GM12891 (cell line): ENCODE measurements around the gene GRM7.

Source experiments
- DNase-seq: peaks from one replicate; pipeline ENCODE4 v3.0.0; 2011; ENCODE audit warnings: low spot score; ENCODE audit not compliant: insufficient read length
- FAIRE-seq: peaks from 2 replicates; lab custom pipeline; 2011; peaks lifted over from hg19 to GRCh38; lab: Jason Lieb, UNC
- PAX5 ChIP-seq: IDR thresholded peaks from 2 replicates; pipeline ENCODE4 v1.6.1; 2011; ENCODE audit warnings: low read length, moderate library complexity, mild to moderate bottlenecking; ENCODE audit not compliant: insufficient read depth, severe bottlenecking
- POLR2A ChIP-seq: IDR thresholded peaks from 2 replicates; pipeline ENCODE4 v1.6.1; 2011; ENCODE audit warnings: low read depth, low read length, control low read depth
- POLR2AphosphoS5 ChIP-seq: IDR thresholded peaks from 2 replicates; pipeline ENCODE4 v1.6.1; 2011; ENCODE audit warnings: low read depth, low read length, control low read depth
- POU2F2 ChIP-seq: IDR thresholded peaks from 2 replicates; pipeline ENCODE4 v1.6.1; 2011; ENCODE audit warnings: low read depth, mild to moderate bottlenecking, control low read depth, low read length, moderate library complexity
- SPI1 ChIP-seq: IDR thresholded peaks from 2 replicates; pipeline ENCODE4 v1.6.1; 2011; ENCODE audit warnings: low read depth, low read length, control low read depth
- TAF1 ChIP-seq: IDR thresholded peaks from 2 replicates; pipeline ENCODE4 v1.6.1; 2011; ENCODE audit warnings: low read depth, low read length, control low read depth

GRM7 gene

DNA sequence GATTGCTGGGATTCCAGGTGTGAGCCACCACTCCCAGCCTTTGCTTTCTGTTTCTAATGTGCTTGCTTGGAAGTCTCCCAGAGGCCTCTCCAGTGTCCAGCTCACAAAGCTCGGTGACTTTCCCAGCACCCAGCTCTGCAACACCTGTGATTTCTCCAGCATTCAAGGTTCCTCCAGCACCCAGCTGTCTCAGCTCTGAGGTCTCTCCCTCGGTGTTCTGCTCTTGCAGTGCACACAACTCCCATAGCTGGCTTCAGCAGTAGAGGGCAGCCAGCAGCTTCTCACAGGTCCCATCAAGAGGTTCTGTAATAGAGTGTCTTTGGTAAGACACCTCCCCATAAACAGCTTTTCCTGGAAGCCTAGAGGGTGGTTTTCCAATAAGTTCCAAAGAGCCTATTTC is 75.1 kb downstream of the GRM7 start:
- TF ChIP-seq POLR2AphosphoS5 (no peak), POU2F2 (no peak), SPI1 (no peak), PAX5 (no peak), POLR2A (no peak), TAF1 (no peak)
- no peak for FAIRE-seq

GRCh38 chr3:6962801-6963200 is 101.9 kb downstream of the GRM7 start:
- TF ChIP-seq SPI1: no peak
- TF ChIP-seq POLR2AphosphoS5: no peak
- TF ChIP-seq PAX5: no peak
- no peak for TF ChIP-seq POLR2A
- TF ChIP-seq POU2F2: no peak
- no peak for TF ChIP-seq TAF1
- DNase-seq (no peak), FAIRE-seq (no peak)

More for the DNA sequence above, 75.1 kb downstream of the GRM7 start:
- DNase-seq: no peak

- FAIRE-seq (no peak), DNase-seq (no peak)
- TF ChIP-seq POU2F2: no peak
- no peak for TF ChIP-seq POLR2A
- TF ChIP-seq TAF1: no peak
- no peak for TF ChIP-seq POLR2AphosphoS5
These were observed 105.0 kb downstream of the GRM7 start for GRCh38 chr3:6965881-6966280.

DNA sequence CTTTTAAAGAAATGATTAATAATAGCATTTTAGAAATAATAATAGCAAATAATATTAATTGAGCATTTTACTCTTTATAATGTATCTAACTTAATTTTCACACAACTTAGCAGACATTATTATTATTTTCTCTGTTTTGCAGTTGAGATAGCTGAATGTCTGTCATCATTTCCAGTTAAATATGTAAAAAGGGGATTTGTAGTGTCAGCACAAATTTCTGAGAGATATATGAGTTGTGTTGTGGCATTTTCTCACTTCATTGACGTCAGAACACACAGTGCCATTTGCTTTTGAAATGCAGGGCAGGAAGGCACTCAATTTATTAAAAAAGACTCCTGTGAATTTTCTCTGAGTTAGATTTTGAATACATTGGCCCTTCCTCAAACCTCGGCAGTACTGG is 111.0 kb downstream of the GRM7 start:
- FAIRE-seq (no peak), DNase-seq (no peak)
- TF ChIP-seq SPI1: no peak
- TF ChIP-seq POLR2A: no peak
- no peak for TF ChIP-seq TAF1
- no peak for TF ChIP-seq POLR2AphosphoS5
- TF ChIP-seq POU2F2: no peak
- no peak for TF ChIP-seq PAX5

- TF ChIP-seq SPI1: no peak
- TF ChIP-seq POLR2A: no peak
- no peak for TF ChIP-seq TAF1
- TF ChIP-seq PAX5: no peak
- TF ChIP-seq POU2F2: no peak
- TF ChIP-seq POLR2AphosphoS5: no peak
- FAIRE-seq (no peak), DNase-seq (no peak)
These were observed 124.9 kb downstream of the GRM7 start for GRCh38 chr3:6985848-6986247.

GRCh38 chr3:6989608-6990291 is 128.8 kb downstream of the GRM7 start:
- DNase-seq: no peak
- TF ChIP-seq POLR2A (no peak), POU2F2 (no peak), TAF1 (no peak), SPI1 (no peak), PAX5 (no peak), POLR2AphosphoS5 (no peak)
- no peak for FAIRE-seq

DNA sequence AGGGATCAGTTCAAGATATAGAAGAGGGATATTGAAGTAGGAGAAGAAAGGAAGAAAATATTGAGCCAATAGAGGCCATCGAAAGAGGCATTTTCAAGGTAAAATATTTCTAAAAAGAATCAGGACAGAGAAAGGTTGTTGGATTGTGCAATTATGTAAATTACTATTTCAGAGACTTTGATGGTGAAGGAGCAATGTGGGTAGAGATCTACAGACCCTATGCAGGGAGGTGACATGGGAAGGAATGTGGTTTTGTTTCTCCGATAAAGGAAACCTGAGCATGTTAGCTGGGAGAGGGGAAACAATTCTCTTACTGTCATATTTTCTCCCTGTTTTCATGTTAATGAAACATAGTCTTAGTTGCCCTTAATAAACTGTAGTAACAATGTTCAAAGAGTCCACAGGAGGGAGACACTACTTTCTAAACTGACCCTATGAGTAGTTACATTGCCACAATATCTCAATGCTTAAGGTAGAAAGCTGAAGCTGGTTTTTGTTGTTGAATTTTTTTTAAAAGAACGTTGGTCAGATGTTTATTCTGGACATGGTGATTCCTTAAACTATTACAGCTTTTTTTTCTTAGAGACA is 133.3 kb downstream of the GRM7 start:
- DNase-seq (no peak), FAIRE-seq (no peak)
- TF ChIP-seq POLR2AphosphoS5 (no peak), TAF1 (no peak), SPI1 (no peak), PAX5 (no peak), POLR2A (no peak), POU2F2 (no peak)

DNA sequence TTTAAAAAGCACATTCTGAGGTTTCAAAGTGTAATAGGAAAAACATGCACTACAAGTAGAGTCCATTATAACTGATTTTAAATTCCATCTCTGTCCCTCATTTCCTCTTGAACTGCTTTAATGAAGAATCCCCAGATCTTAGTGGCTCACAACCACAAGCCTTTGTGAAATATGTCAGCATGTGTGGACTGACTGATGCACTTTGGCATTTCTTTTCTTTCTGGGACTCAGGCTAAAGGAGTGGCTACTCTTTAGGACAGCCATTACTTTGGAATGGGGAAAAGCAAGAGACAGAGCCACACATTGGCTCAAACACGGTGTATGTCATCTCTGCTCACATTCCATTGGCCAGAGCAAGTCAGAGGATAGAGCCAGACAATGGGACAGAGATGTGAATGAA is 139.6 kb downstream of the GRM7 start:
- no peak for FAIRE-seq
- TF ChIP-seq POU2F2: no peak
- TF ChIP-seq TAF1: no peak
- no peak for TF ChIP-seq POLR2AphosphoS5
- TF ChIP-seq PAX5: no peak
- no peak for TF ChIP-seq POLR2A
- no peak for TF ChIP-seq SPI1
- no peak for DNase-seq

DNA sequence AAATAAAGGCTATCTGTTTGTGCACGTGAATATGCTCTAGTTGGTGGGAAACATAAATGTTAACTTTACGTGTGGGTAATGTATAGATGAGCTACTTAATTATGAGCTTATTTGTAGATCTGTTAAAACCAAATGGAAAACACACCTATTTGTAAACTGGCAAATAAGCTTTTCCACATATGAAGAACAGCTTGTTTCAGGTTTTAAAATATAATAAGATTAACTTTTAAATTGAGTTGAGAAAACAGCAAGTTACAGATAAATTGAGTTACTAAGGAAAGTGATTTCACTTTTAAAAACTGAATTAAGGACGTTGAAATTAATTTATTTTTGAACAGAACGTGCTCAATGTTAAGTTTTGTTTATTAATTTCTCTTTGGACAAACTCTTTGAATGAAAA is 140.5 kb downstream of the GRM7 start:
- TF ChIP-seq POLR2AphosphoS5 (no peak), POLR2A (no peak)
- no peak for FAIRE-seq
- DNase-seq: no peak
